GM12892 (cell line): Measurements from ENCODE around the gene GYPC.

ENCODE experiments used
- POLR2A ChIP-seq: IDR thresholded peaks from 2 replicates; pipeline ENCODE4 v1.6.1; 2011; ENCODE audit warnings: low read depth, low read length, control low read depth
- POLR2AphosphoS5 ChIP-seq: IDR thresholded peaks from 2 replicates; pipeline ENCODE4 v1.6.1; 2011; ENCODE audit warnings: low read depth, low read length, control low read depth

GRCh38 chr2:126715111-126715510 lies 59.2 kb downstream of the GYPC start:
- TF ChIP-seq POLR2AphosphoS5 (no peak), POLR2A (no peak)
